AG04449 (cell line): ENCODE measurements around the gene MAT2A.

Experiments
- CTCF ChIA-PET: fragments of 350-600 bp; formaldehyde crosslinking; extraction: SDS; loops from one replicate; lab custom pipeline; 2021; ENCODE audit warnings: antibody characterized with exemption; lab: Yijun Ruan, JAX
- POLR2A ChIA-PET: fragments of 400-600, 350-600 bp; formaldehyde crosslinking; extraction: SDS; loops from one replicate; lab custom pipeline; 2020; ENCODE audit warnings: antibody characterized with exemption, inconsistent platforms; lab: Yijun Ruan, JAX
- DNase-seq: peaks from one replicate; pipeline ENCODE4 v3.0.0-alpha.2; 2010; ENCODE audit warnings: low read depth, low spot score
- H3K4me3 ChIP-seq: 2 replicates; pipeline ENCODE4 v1.5.1; 2011; ENCODE audit warnings: low read depth, mild to moderate bottlenecking, control low read depth, low read length
- TF ChIP-seq, protein P1 (sequence below): IDR thresholded peaks from one replicate; pipeline ENCODE4 v1.5.1; 2011; ENCODE audit warnings: mild to moderate bottlenecking, moderate library complexity, low read length, control low read depth, inconsistent platforms; ENCODE audit not compliant: insufficient read depth; ENCODE audit errors: missing control alignments

MAT2A gene

DNA sequence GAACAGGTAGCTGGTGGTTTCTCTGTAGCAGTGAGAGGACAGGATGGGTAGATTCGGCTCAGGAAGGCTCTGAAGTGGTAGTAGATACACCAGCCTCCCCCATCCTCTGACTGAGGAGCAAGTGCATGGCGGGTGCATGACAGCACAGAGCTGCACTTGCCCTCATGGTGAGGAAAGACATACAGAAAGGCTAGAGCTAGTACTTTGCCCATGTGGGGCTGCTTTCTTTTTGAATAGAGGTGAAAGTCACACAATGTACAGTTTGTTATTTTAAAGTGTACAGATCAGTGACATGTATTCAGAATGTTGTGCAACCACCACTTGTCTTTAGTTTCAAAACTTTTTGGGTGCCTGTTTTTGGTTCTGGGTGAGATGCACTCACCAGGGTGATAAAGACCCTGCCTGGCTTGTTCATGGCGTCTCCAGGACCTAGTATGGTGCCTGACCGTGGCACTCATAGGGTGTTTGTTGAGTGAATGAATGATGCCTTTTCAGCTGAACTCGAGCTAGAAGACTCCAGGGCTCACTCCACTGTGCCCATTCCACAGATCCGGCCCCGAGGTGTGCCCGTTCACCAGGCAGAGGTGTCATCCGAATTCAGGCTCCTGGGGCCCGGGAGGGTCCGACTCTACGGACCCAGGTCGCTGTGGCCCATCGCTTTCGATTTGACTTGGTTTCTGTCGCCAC is 44.8 kb downstream of the MAT2A start:
- POLR2A ChIA-PET, result no interaction called here

DNA sequence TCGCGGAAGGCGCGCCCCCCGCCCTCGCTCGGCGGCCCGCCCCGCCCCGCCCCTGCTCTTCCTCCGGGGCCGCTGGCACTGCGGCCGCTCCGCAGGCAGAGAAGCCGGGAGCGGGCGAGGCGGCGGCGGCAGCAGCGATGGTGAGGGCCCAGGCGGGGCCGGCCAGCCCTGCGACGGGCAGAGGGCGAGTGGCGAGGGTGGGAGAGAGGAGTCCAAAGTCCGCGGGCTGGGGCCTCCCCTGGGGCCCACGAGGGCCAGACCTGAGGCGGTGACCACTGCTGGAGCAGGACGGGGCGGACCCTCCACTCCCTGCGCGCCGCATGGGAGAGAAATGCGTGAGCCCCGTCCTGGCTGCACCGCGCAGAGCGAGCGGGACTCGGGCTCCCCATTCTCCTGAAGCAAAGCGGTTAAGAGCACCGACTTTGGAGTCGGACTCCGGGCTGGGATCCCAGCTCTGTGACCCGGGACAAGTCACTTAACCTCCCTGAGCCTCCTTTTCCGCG is 45.4 kb downstream of the MAT2A start, which contains the start of gene VAMP5:
Gene VAMP5 (plus strand): TSS at position 78 of the 503 bp plus-strand sequence. CDS start 60 bp downstream, at position 138.
- DNase-seq, result no peak
- ChIA-PET CTCF (interaction anchor here (1.7 to 2.3 kb wide), 2 partner anchors 33 to 165 kb away, joined by 5 to 8 read pairs; no protein-coding TSS in a partner anchor), POLR2A (interaction anchor here (1.0 kb wide), 1 partner anchor 46 kb away, joined by 3 read pairs; the partner anchor contains the start of gene MAT2A)
- TF ChIP-seq, protein P1, sequence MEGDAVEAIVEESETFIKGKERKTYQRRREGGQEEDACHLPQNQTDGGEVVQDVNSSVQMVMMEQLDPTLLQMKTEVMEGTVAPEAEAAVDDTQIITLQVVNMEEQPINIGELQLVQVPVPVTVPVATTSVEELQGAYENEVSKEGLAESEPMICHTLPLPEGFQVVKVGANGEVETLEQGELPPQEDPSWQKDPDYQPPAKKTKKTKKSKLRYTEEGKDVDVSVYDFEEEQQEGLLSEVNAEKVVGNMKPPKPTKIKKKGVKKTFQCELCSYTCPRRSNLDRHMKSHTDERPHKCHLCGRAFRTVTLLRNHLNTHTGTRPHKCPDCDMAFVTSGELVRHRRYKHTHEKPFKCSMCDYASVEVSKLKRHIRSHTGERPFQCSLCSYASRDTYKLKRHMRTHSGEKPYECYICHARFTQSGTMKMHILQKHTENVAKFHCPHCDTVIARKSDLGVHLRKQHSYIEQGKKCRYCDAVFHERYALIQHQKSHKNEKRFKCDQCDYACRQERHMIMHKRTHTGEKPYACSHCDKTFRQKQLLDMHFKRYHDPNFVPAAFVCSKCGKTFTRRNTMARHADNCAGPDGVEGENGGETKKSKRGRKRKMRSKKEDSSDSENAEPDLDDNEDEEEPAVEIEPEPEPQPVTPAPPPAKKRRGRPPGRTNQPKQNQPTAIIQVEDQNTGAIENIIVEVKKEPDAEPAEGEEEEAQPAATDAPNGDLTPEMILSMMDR, result no peak
- peak within 1 kb of the TSS; percentile 60 for H3K4me3 ChIP-seq

More for the DNA sequence above, 44.8 kb downstream of the MAT2A start:
- DNase-seq, result no peak
- TF ChIP-seq, protein P1, result no peak
- peak overlapping the region; percentile 60 for H3K4me3 ChIP-seq
- CTCF ChIA-PET, result interaction anchor here (1.7 to 2.3 kb wide), 2 partner anchors 32 to 164 kb away, joined by 5 to 8 read pairs; no protein-coding TSS in a partner anchor

DNA sequence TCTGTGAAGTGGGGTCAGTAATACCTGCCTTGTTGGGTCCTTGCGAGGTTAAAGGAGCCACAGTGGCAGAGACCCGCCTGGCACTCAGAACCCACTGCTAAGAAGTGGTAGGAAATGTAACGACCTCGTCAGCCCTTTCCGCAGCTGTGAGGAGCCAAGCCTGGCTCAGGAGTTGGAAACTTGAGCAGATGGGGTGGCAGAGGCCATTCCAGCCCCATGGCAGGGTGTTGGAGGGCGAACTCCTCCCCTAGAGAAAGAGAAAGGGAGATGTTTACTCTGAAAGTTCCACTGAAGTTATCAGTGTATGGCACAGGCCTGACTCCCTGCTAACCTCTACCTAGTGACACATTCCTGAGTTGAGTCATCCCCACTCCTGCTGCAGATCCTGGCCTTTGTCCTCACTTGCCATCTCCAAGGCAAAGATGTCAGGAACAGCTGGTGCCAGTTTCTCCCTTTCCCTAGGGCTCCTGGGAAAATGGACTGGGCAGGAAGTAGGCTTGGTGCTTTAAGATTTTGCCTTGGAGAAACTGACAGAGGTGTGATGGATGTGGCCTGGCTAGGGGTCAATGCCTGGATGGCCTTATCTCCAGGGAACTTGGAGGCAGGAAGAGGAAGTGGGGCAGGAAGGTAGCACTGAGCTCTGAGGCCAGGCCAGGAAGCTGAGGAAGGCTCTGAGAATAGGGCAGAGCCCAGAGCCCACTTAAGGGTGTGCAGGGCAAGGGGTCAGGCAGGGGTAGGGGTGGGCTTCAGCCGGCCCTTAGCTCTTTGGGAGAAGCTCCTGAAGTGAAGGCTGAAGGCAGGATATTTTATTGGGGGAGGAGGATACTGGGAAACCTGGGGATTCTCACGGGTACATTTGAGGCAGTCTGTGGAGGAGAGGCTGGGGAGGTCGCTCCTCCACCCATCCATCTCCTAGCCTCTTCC is 46.2 kb downstream of the MAT2A start:
- TF ChIP-seq, protein P1, result no peak
- peak overlapping the region; percentile 60 for H3K4me3 ChIP-seq
- CTCF ChIA-PET, result interaction anchor here (1.7 to 2.3 kb wide), 4 partner anchors 10 to 165 kb away, joined by 5 to 8 read pairs (median 8); partner anchors contain the start of gene RNF181
- POLR2A ChIA-PET, result interaction anchor here (0.6 to 1.1 kb wide), 4 partner anchors 14 to 46 kb away, joined by 3 to 4 read pairs (median 3); partner anchors contain the start of genes GGCX and MAT2A
- no peak for DNase-seq

DNA sequence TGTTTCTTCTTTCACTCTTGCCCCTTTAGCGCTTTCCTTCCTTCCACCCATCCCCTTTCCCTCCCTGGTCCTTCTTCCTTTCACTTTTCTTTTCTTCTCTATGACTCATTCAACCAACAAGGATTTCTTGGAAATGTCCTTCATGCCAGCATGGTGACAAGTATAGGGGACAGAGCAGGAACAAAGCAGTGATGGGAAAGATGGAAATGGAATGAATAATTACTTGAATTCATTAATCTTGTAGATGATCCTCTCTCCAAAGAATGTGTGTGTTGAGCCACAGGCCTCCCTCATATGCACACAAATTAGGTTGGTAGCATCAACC is 46.8 kb downstream of the MAT2A start:
- CTCF ChIA-PET, result interaction anchor here (2.1 to 2.3 kb wide), 3 partner anchors 9 to 34 kb away, joined by 7 to 8 read pairs (median 8); partner anchors contain the start of gene RNF181
- peak overlapping the region; percentile 20; the same call in 1 of the 2 replicates for H3K4me3 ChIP-seq
- TF ChIP-seq, protein P1, result no peak
- DNase-seq, result no peak
- POLR2A ChIA-PET, result interaction anchor here (0.6 to 1.1 kb wide), 4 partner anchors 13 to 47 kb away, joined by 3 to 4 read pairs (median 3); partner anchors contain the start of genes GGCX and MAT2A

DNA sequence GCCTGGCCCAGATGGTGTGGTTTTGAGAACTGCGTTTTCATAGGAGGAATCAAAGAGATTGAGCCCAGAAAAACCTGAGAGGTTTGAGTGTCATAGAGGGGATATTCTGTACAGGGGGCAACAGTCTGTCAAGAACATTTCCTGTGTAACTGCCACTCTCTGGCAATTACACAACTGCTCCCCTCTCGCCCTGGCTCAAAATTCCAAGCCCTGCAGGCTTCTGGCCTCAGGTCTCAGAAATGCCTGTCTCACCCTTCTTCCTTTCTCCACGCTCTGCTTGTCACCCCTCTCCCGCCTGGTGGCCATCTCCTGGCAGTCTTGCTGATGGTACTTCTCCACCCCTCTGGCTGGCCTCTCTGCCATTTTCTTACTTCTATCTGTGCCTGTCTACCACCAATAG is 49.3 kb downstream of the MAT2A start:
- TF ChIP-seq, protein P1, result no peak
- no peak overlapping the region for H3K4me3 ChIP-seq
- ChIA-PET CTCF (interaction anchor here (1.4 to 1.6 kb wide), 2 partner anchors 36 to 37 kb away, joined by 3 to 4 read pairs; no protein-coding TSS in a partner anchor), POLR2A (interaction anchor here (1.1 to 1.5 kb wide), 2 partner anchors 27 to 50 kb away, joined by 3 read pairs; partner anchors contain the start of genes GGCX and MAT2A)
- DNase-seq, result no peak
